ENCODE measurements around the gene GOLGA6C. TPM values are rescaled to one million over a fixed set of nuclear protein-coding genes. Genes with fewer than 3 reads are reported as not detected.

GOLGA6C gene
- total RNA-seq, result not detected in 2 replicates

GRCh38 chr15:75258034-75258433 is at the start of gene GOLGA6C:
TSS of gene GOLGA6C (plus strand) at chr15:75258334. CDS start at chr15:75258599, 265 bp downstream.

GRCh38 chr15:75282572-75282971 is 24.4 kb downstream of the GOLGA6C start, which contains the start of gene GOLGA6D:
TSS of gene GOLGA6D (plus strand) at chr15:75282835. CDS start at chr15:75282876, 41 bp downstream.

Small RNA genes lying within 50 kb of the gene (small RNA-seq; reads per million reads assigned to genes)
- gene AC068338.1 (not detected), gene RN7SL327P (not detected), gene RN7SL489P (not detected)

Other genes with a start within 250 kb of the GOLGA6C start
- gene PPCDC, start 234.7 kb upstream of the GOLGA6C start, total RNA-seq, result 9.5 and 12.7 TPM in 2 replicates
- 16.0 and 18.9 TPM in 2 replicates for gene C15orf39, start 56.5 kb upstream of the GOLGA6C start, total RNA-seq
- not detected in 2 replicates for gene GOLGA6D, start 24.5 kb downstream of the GOLGA6C start, total RNA-seq
- 67.6 and 68.9 TPM in 2 replicates for gene COMMD4, start 77.7 kb downstream of the GOLGA6C start, total RNA-seq
- 24.8 and 32.6 TPM in 2 replicates for gene NEIL1, start 88.7 kb downstream of the GOLGA6C start, total RNA-seq
- 158 and 204 TPM in 2 replicates for gene MAN2C1, start 110.3 kb downstream of the GOLGA6C start, total RNA-seq
- 34.0 and 35.7 TPM in 2 replicates for gene SIN3A, start 193.4 kb downstream of the GOLGA6C start, total RNA-seq

Data from vein endothelial cell (primary cell).